ENCODE data around the gene CRYGS.

CRYGS gene

DNA sequence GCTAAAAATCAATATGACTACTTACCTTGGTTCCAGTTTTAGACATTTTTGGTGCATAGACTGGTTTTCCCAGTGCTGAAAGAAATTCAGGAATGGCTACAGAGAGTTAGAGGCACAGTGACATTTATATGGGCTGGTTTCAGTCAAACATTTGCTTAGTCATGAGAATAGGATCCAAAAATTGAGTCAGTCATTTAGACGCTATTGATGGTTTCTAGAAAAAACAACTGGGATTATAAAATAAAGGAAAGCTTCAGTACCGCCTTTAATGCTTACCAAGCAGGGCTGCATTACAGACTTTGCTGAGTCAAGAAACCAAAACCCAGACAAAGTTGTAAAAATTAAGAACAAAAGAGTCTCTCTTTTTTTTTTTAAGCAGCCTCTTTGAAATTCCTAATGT, at the start of gene CRYGS:
TSS of gene CRYGS (minus strand) at position 100 of the 400 bp plus-strand sequence. CDS start at position 46, 54 bp downstream.
- Histone ChIP-seq H3K4me3 (ENCODE audit: severe bottlenecking) (no peak within 1 kb of the TSS), H3K36me3 (ENCODE audit: low read depth) (peaks cover 39% of the 10 kb centered on the region), H3K9me3 (ENCODE audit: severe bottlenecking) (no peaks in the 10 kb centered on the region), H3K4me1 (ENCODE audit: insufficient read depth, poor library complexity, severe bottlenecking) (peaks cover 7% of the 10 kb centered on the region), H3K27me3 (ENCODE audit: insufficient read depth, poor library complexity, severe bottlenecking) (no peaks in the 10 kb centered on the region), H3K27ac (ENCODE audit: poor library complexity, severe bottlenecking) (no peak within 1 kb of the TSS)
- ATAC-seq (ENCODE audit: low read depth) (no peak), DNase-seq (ENCODE audit: low spot score) (no peak)
- no peak for TF ChIP-seq CTCF (IDR thresholded peaks at IDR 0.05; ENCODE audit: poor library complexity, severe bottlenecking)

- peaks cover 18% of the 10 kb centered on the region for H3K4me1 ChIP-seq (ENCODE audit: insufficient read depth, poor library complexity, severe bottlenecking)
- no peak overlapping the region for H3K4me3 ChIP-seq (ENCODE audit: severe bottlenecking)
- no peak for TF ChIP-seq CTCF (IDR thresholded peaks at IDR 0.05; ENCODE audit: poor library complexity, severe bottlenecking)
- DNase-seq (ENCODE audit: low spot score) (no peak), ATAC-seq (ENCODE audit: low read depth) (no peak)
- H3K27ac ChIP-seq (ENCODE audit: poor library complexity, severe bottlenecking) = no peak overlapping the region
- H3K36me3 ChIP-seq (ENCODE audit: low read depth) = no peaks in the 10 kb centered on the region
- no peaks in the 10 kb centered on the region for H3K27me3 ChIP-seq (ENCODE audit: insufficient read depth, poor library complexity, severe bottlenecking)
- H3K9me3 ChIP-seq (ENCODE audit: severe bottlenecking) = no peaks in the 10 kb centered on the region
Observed at GRCh38 chr3:186593862-186594261, 49.7 kb upstream of the CRYGS start.

- Histone ChIP-seq H3K4me3 (ENCODE audit: severe bottlenecking) (no peak overlapping the region), H3K4me1 (ENCODE audit: insufficient read depth, poor library complexity, severe bottlenecking) (peaks cover 27% of the 10 kb centered on the region), H3K27me3 (ENCODE audit: insufficient read depth, poor library complexity, severe bottlenecking) (no peaks in the 10 kb centered on the region), H3K27ac (ENCODE audit: poor library complexity, severe bottlenecking) (no peak overlapping the region), H3K36me3 (ENCODE audit: low read depth) (no peaks in the 10 kb centered on the region), H3K9me3 (ENCODE audit: severe bottlenecking) (no peaks in the 10 kb centered on the region)
- ATAC-seq (ENCODE audit: low read depth) (no peak), DNase-seq (ENCODE audit: low spot score) (no peak)
- TF ChIP-seq CTCF (IDR thresholded peaks at IDR 0.05; ENCODE audit: poor library complexity, severe bottlenecking) = no peak
Observed at GRCh38 chr3:186592682-186593081, 48.5 kb upstream of the CRYGS start.

GRCh38 chr3:186590580-186591295, 46.6 kb upstream of the CRYGS start:
- TF ChIP-seq CTCF (IDR thresholded peaks at IDR 0.05; ENCODE audit: poor library complexity, severe bottlenecking) = no peak
- Histone ChIP-seq H3K27ac (ENCODE audit: poor library complexity, severe bottlenecking) (peak overlapping the region; percentile 92), H3K9me3 (ENCODE audit: severe bottlenecking) (no peaks in the 10 kb centered on the region), H3K4me1 (ENCODE audit: insufficient read depth, poor library complexity, severe bottlenecking) (peaks cover 22% of the 10 kb centered on the region), H3K4me3 (ENCODE audit: severe bottlenecking) (no peak overlapping the region), H3K27me3 (ENCODE audit: insufficient read depth, poor library complexity, severe bottlenecking) (no peaks in the 10 kb centered on the region), H3K36me3 (ENCODE audit: low read depth) (peaks cover 7% of the 10 kb centered on the region)
- no peak for DNase-seq (ENCODE audit: low spot score)
- no peak for ATAC-seq (ENCODE audit: low read depth)

Data from RWPE2 (cell line).